Measurements from ENCODE around the gene CHID1. TPM values are rescaled to one million over a fixed set of nuclear protein-coding genes. Genes with fewer than 3 reads are reported as not detected.

CHID1 gene
- total RNA-seq, 1 donor from 2014 or later = 17.5 TPM

DNA sequence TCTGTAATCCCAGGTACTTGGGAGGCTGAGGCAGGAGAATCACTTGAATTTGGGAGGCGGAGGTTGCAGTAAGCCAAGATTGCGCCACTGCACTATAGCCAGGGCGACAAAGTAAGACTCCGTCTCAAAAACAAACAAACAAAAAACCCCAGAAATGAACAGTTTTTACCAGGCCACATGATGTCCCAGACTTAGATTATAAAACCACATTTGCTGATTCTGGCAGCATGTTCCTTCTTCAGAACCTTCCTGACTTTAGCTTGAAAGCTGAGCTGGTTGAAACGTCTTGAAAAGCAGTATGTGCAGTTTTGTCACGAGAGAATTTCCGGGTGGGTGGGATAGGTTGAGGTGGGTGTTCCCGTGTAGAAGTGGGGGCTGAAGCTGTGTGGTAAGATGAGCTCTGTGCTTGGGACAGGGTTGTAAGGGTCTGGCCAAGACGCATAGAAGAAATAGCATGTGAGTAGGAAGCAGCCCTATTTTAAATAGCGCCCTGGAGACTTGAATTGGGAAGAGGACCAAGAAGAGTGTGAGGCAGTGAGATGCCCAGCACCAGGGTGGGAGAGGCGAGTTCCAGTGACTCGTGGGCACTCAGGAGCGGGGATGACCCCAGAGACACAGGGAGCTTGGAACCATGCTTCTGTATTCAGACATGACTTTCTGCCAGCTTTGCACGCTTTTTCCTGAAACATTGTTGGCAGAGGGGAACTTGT lies 22.7 kb upstream of the CHID1 start:
- DNase-seq (ENCODE audit: low spot score in 2 of 2) (no peak), FAIRE-seq (no peak)

DNA sequence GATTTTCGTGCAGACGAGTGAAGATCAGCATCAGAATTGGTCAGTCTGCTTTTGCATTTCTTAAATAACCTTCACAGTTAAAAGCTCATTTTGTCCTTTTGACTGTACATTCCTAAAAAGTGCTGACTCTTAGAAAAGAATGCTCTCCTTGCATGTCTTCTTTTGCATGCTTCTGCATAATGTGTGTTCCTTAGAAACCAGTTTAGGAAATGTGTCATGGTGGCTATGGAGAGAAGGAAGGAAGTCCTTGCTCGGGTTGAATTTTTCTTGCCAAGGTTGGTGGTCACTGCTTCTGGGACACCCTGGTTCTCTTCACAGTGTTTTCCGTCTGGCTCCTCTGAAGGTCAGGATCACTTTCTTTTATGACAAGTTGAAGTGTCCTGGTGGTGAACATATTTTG lies 21.8 kb upstream of the CHID1 start:
- FAIRE-seq (no peak), DNase-seq (ENCODE audit: low spot score in 2 of 2) (no peak)

GRCh38 chr11:931385-931784 lies 20.8 kb upstream of the CHID1 start:
- no peak for FAIRE-seq
- DNase-seq (ENCODE audit: low spot score in 2 of 2) = no peak

DNA sequence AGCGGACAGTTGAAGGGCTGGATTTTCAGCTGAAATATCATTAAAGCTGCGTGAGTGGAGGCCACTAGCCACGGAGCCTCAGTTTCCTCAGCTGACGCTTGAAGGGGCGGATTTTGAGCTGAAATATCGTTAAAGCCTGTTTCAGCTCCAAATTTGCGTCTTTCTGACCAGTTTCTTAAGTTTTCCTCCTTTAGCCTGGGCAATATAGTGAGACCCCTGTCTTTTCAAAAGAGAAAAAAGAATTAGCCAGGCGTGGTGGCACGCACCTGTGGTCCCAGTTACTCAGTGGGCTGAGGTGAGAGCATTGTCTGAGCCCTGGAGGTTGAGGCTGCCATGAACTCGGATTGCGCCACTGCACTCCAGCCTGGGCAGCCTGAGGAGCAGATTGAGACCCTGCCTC lies 18.8 kb upstream of the CHID1 start:
- DNase-seq (ENCODE audit: low spot score in 2 of 2) (no peak), FAIRE-seq (no peak)

- no peak for FAIRE-seq
- no peak for DNase-seq (ENCODE audit: low spot score in 2 of 2)
Observed at GRCh38 chr11:928786-929185, 18.2 kb upstream of the CHID1 start.

DNA sequence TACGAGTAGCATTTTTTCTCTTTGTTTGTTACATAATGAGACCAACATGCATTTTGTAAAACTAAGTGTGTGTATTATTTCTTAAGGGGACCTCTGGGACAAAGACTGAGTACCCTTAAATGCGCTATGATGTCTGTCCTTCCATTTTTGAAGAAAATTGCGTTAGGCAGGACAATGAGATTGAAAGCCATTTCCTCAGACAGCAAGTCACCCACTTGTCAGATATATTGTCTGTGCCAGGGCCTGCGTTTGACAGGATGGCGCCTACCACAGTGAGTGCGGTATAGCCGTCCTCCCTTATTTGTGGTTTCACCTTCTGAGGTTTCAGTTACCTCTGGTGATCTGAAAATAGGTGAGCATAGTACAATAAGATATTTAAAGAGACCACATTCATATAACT lies 17.3 kb upstream of the CHID1 start:
- FAIRE-seq (no peak), DNase-seq (ENCODE audit: low spot score in 2 of 2) (no peak)

- DNase-seq (ENCODE audit: low spot score in 2 of 2) (peak in 1 of 2 donors; percentile 75), FAIRE-seq (no peak)
Observed at GRCh38 chr11:926341-926916, 15.8 kb upstream of the CHID1 start.

GRCh38 chr11:925496-926301 lies 15.1 kb upstream of the CHID1 start, which contains the start of gene AP2A2:
Gene AP2A2, plus strand, starts transcription at chr11:925870. Its CDS starts 152 bp downstream, at chr11:926022.
- peak; percentile 95 for DNase-seq (ENCODE audit: low spot score in 2 of 2)
- no peak for FAIRE-seq

GRCh38 chr11:925158-925495 lies 14.5 kb upstream of the CHID1 start:
- no peak for DNase-seq (ENCODE audit: low spot score in 2 of 2)
- FAIRE-seq = no peak

GRCh38 chr11:924406-925157 lies 14.0 kb upstream of the CHID1 start:
- DNase-seq (ENCODE audit: low spot score in 2 of 2) = no peak
- no peak for FAIRE-seq

DNA sequence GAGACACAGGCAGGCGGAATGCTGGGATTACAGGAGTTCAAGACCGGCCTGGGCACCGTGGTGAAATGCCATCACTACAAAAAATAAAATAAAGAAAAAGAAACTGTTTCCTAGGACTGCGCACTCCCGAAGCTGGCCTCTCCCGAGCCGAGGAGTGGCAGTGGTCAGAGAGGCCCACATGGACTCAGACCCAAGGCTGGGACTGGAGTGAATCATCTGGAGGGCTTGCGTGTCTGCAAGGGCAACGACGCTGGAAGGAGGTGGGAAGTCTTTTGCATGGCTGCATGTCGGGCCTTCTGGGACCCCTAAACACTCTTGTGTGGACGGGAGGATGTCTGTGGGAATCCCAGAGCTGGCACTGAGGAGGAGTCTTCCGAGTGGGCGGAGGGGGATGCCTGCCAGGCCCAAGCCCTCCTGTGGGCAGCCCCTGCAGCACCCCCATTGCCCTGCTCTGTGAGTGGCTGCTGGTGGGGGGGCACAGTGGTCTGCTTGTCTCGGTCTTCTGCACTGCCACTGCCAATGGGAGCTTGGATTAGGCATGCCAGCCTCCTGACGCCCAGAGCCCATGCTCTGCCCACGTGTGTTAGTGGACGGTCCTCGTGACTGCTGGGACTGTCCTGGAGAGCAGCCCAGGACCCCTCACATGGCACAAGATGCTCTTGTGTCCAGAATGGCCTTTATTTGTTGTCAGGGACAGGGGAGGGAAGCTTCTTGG lies 13.2 kb upstream of the CHID1 start:
- no peak for FAIRE-seq
- no peak for DNase-seq (ENCODE audit: low spot score in 2 of 2)

DNA sequence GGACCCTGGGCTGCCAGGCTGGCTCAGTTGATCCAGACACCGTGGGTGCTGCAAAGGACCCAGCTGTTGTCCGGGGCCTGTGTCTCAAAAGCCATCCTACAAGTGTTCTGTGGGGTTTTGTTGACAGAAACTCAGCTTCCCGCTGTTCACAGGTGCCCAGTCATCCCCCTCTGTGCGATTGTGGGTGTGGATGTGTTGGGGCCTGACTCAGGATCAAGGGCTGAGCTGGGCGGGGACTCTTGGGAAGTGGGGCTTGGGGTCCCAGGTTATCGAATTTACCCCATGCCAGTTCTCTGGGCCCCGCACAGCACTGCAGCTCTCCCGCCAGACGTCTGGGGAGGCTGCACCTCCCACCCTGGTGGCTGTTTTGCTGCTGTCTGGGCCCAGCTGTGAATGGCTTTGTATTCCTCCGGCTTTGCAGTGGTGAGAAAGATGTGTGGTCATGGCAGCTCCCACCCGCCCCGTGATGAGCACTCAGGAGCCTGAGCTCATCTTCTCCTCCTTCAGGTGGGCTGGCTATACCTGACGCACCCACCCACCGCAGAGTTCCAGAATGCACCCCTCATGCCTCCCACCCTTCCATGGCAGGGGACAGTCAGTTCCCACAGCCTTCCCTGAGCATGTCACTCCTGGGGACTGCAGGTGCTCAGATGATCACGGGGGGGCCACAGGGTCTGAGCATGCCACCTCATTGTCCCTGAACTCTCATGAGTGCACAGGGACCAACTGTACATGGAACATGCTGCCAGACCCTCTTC lies 11.5 kb upstream of the CHID1 start:
- FAIRE-seq (no peak), DNase-seq (ENCODE audit: low spot score in 2 of 2) (no peak)

GRCh38 chr11:917426-917825 lies 6.8 kb upstream of the CHID1 start:
- DNase-seq (ENCODE audit: low spot score in 2 of 2) (no peak), FAIRE-seq (no peak)

GRCh38 chr11:914747-915501 lies 4.3 kb upstream of the CHID1 start:
- DNase-seq (ENCODE audit: low spot score in 2 of 2) = no peak
- no peak for FAIRE-seq

DNA sequence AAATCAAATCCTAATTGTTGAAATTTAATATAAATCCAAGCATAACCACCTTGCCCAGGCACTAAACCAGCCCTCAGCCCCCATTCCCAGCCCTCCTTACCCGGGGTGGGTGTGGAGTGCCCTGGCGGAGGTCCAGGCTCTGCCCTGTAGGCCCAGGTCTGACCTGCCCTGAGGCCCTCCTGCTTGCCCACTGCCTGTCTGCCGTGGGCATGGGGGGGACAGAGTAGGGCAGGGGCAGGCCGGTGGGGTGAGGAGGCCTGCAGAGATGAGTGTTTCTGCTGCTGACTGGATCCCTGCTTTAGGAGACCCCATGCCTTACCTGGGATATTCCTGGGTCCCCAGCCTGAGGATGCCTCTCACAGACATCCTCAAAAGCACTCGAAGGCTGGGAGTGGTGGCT lies 3.6 kb upstream of the CHID1 start:
- no peak for FAIRE-seq

DNA sequence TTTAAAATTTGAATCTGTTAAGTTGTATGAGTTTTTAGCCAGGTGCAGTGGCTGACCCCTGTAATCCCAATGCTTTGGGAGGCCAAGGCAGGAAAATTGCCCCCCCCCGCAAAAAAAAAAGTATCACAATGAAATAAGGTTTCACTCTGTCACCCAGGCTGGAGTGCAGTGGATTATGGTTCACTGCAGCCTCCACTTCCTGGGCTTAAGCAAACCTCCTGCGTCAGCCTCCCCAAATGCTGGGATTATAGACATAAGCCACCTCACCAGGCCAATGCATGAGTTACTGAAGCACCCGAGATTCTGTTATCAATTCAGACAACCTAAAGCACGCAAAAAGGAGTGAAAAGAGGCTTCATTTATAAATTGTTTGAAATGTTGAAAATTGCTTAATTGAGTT lies 2.4 kb upstream of the CHID1 start:
- DNase-seq (ENCODE audit: low spot score in 2 of 2) (no peak), FAIRE-seq (no peak)

More for the DNA sequence above, 3.6 kb upstream of the CHID1 start:
- DNase-seq (ENCODE audit: low spot score in 2 of 2) = no peak

DNA sequence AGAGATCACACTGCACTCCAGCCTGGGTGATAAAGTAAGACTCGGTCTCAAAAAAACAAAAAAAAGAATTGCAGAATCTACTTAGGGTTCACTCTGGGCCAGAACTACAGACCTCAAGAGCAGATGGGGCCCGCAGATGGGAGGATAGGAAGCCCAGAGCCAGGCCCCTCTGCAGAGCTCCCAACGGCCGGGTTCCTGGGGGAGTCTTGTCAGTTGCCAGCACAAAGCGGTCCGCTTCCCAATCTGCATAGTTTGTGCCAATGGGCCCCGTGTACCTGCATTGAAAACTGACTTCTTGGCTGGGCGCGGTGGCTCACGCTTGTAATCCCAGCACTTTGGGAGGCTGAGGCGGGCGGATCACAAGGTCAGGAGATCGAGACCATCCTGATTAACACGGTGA lies 1.7 kb upstream of the CHID1 start:
- FAIRE-seq (no peak), DNase-seq (ENCODE audit: low spot score in 2 of 2) (no peak)

GRCh38 chr11:911890-912219 lies 1.2 kb upstream of the CHID1 start:
- no peak for DNase-seq (ENCODE audit: low spot score in 2 of 2)
- FAIRE-seq = no peak
